ENCODE results near the gene TMCC1. TPM values are rescaled to one million over a fixed set of nuclear protein-coding genes. Genes with fewer than 3 reads are reported as not detected.
A peak's percentile ranks its signal among the peaks of the same experiment; 100 is the strongest.

Gene TMCC1
- polyA plus RNA-seq, 2 of the 4 experiments (the other 2 are of a cell fraction) = 30.3 to 75.7 TPM

DNA sequence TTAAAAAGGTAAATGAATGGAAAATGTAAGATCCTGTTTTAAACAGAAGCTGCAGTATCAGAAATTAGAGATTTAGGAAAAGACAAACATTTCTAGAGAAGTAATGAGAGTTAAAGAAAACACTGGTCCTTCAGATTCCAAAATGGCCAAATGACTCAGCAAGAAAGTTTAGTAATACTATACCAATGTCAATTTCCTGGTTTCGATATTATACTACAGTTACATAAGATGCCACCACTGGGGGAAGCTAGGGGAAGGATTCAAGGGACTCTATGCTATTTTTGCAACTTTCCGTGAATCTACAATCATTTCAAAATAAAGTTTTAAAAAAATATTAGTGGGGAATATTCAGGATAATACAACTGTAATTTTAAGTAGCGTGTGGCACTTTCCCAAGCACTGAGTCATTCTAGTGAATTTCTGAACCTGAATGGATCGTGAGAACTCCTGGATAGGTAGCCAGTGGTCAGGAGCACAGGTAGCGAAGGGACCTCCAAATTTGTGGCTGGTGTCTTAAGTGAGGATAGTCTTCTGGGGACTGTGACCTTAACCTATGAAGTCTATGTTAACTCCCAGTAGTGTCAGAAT, 37.6 kb downstream of the TMCC1 start:
- peak overlapping the region; percentile 83 to 86 for H3K27ac ChIP-seq
- ATAC-seq = peak in 1 of 2 experiments; percentile 80; a peak in 3 of 6 replicates
- peaks cover 20% of the 10 kb centered on the region for H3K4me1 ChIP-seq
- H3K4me3 ChIP-seq = no peak overlapping the region
- WGBS (ENCODE audit: missing lambda C conversion rate) = 27% methylated on average over 5 of the region's 5 CpGs
- peak overlapping the region; percentile 75 for H3K4me2 ChIP-seq
- ChIA-PET CTCF (no interaction called here), POLR2A (no interaction called here)
- no peak for FAIRE-seq
- no peaks in the 10 kb centered on the region for H3K9me3 ChIP-seq
- peak; percentile 23 to 62 for DNase-seq (ENCODE audit: low read depth in 1 of 2, low spot score in 1 of 2)
- TF ChIP-seq, protein P1, sequence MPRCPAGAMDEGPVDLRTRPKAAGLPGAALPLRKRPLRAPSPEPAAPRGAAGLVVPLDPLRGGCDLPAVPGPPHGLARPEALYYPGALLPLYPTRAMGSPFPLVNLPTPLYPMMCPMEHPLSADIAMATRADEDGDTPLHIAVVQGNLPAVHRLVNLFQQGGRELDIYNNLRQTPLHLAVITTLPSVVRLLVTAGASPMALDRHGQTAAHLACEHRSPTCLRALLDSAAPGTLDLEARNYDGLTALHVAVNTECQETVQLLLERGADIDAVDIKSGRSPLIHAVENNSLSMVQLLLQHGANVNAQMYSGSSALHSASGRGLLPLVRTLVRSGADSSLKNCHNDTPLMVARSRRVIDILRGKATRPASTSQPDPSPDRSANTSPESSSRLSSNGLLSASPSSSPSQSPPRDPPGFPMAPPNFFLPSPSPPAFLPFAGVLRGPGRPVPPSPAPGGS (IDR thresholded peaks at IDR 0.05) = no peak
- no peak for TF ChIP-seq RCOR1 (IDR thresholded peaks at IDR 0.05; ENCODE audit: low read depth, low read length)
- peak; percentile 94 for TF ChIP-seq MAFK (IDR thresholded peaks at IDR 0.05; ENCODE audit: partially characterized antibody)
- TF ChIP-seq FOSL2 (IDR thresholded peaks at IDR 0.05) = no peak
- TF ChIP-seq FOSL2 (CRISPR knock-in tag; IDR thresholded peaks at IDR 0.05) = peak; percentile 50; the same call in 1 of the 2 replicates
- TF ChIP-seq ZFP36 (IDR thresholded peaks at IDR 0.05; ENCODE audit: borderline replicate concordance, partially characterized antibody) = no peak
- TF ChIP-seq CBX8 (IDR thresholded peaks at IDR 0.05) = no peak
- TF ChIP-seq CEBPB (IDR thresholded peaks at IDR 0.05) = peak in 1 of 2 experiments; percentile 42; a peak in 1 of 4 replicates
- TF ChIP-seq NFE2L2 (conservative IDR thresholded peaks at IDR 0.05; ENCODE audit: low read length) = peak; percentile 84

GRCh38 chr3:129855170-129855831, 38.2 kb downstream of the TMCC1 start:
- 24% methylated on average over 2 of the region's 2 CpGs for WGBS (ENCODE audit: missing lambda C conversion rate)
- H3K4me3 ChIP-seq = no peak overlapping the region
- no peak for FAIRE-seq

DNA sequence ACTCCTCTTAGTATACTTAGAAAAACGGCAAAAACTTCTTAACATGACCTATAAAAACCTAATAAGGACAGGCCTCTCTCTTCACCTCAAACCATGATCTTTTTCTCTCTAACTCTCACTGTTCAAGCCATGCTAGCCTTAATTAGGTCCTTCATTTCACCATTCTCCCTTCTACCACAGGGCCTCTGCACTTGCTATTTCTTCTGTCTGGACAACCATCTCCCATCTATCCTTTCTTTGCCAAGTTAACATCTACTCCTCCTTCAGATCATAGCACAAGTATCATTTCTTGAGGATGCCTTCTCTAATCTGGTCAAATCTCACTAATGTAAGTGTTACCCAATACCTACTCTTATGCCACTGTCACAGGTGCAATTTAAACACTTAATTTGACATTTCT, 39.1 kb downstream of the TMCC1 start:
- FAIRE-seq = no peak
- POLR2A ChIA-PET = no interaction called here

More at GRCh38 chr3:129855170-129855831, 38.2 kb downstream of the TMCC1 start:
- no peak for TF ChIP-seq JUN (IDR thresholded peaks at IDR 0.05)
- H3K27ac ChIP-seq = peak overlapping the region; percentile 83 to 86
- H3K4me1 ChIP-seq = peaks cover 20% of the 10 kb centered on the region
- ATAC-seq (peak in 1 of 2 experiments; percentile 48; a peak in 2 of 6 replicates), DNase-seq (ENCODE audit: low read depth in 1 of 2, low spot score in 1 of 2) (peak in 1 of 2 experiments; percentile 28)
- no peaks in the 10 kb centered on the region for H3K9me3 ChIP-seq
- CTCF ChIA-PET = no interaction called here
- H3K4me2 ChIP-seq = peak overlapping the region; percentile 75
- POLR2A ChIA-PET = no interaction called here

More for the DNA sequence above, 39.1 kb downstream of the TMCC1 start:
- DNase-seq (ENCODE audit: low read depth in 1 of 2, low spot score in 1 of 2) = no peak
- TF ChIP-seq, protein P1 (IDR thresholded peaks at IDR 0.05) = no peak
- no peak for TF ChIP-seq PBX3 (IDR thresholded peaks at IDR 0.05)
- TF ChIP-seq, protein P2, sequence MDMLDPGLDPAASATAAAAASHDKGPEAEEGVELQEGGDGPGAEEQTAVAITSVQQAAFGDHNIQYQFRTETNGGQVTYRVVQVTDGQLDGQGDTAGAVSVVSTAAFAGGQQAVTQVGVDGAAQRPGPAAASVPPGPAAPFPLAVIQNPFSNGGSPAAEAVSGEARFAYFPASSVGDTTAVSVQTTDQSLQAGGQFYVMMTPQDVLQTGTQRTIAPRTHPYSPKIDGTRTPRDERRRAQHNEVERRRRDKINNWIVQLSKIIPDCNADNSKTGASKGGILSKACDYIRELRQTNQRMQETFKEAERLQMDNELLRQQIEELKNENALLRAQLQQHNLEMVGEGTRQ (IDR thresholded peaks at IDR 0.05) = no peak
- H3K4me1 ChIP-seq = peaks cover 20% of the 10 kb centered on the region
- no peaks in the 10 kb centered on the region for H3K9me3 ChIP-seq
- peak overlapping the region in 1 of 2 experiments; percentile 65; a peak in 3 of 6 replicates for H3K27ac ChIP-seq
- no peak overlapping the region for H3K4me3 ChIP-seq
- no peak overlapping the region for H3K4me2 ChIP-seq
- WGBS (ENCODE audit: missing lambda C conversion rate) = 97% methylated on average over 1 of the region's 1 CpG
- no peak for ATAC-seq
- CTCF ChIA-PET = no interaction called here

All from A549 (cell line).